ENCODE results near the gene DLX2. TPM values are rescaled to one million over a fixed set of nuclear protein-coding genes. Genes with fewer than 3 reads are reported as not detected.
A peak's percentile ranks its signal among the peaks of the same experiment; 100 is the strongest.

Gene DLX2
- total and polyA plus RNA-seq, 2 of the 13 experiments (the other 11 are each of a cell fraction or from before 2014, with no cell fraction given) = 0.07 to 0.15 TPM

- no peak for TF ChIP-seq ATF3 (CRISPR knock-in tag; IDR thresholded peaks at IDR 0.05)
- no peak for TF ChIP-seq ZNF780A (CRISPR knock-in tag; IDR thresholded peaks at IDR 0.05)
- TF ChIP-seq ZMYM3 (CRISPR knock-in tag; IDR thresholded peaks at IDR 0.05) = peak; percentile 59; the same call in 1 of the 2 replicates
- no peak for TF ChIP-seq ZNF260 (CRISPR knock-in tag; IDR thresholded peaks at IDR 0.05; ENCODE audit: borderline replicate concordance, low read depth)
- peak; percentile 64; the same call in 1 of the 2 replicates for TF ChIP-seq KMT2A (CRISPR knock-in tag; IDR thresholded peaks at IDR 0.05)
- 0 out of 2 replicates have a peak, but pooled peaks have one; percentile 52 for TF ChIP-seq BORCS8-MEF2B (CRISPR knock-in tag; IDR thresholded peaks at IDR 0.05)
- TF ChIP-seq GPBP1L1 (CRISPR knock-in tag; IDR thresholded peaks at IDR 0.05) = no peak
- TF ChIP-seq ZNF777 (CRISPR knock-in tag; IDR thresholded peaks at IDR 0.05) = 0 out of 2 replicates have a peak, but pooled peaks have one; percentile 38
- TF ChIP-seq JUNB (CRISPR knock-in tag; IDR thresholded peaks at IDR 0.05; ENCODE audit: borderline replicate concordance) = no peak
- peak; percentile 77 for TF ChIP-seq KLF6 (CRISPR knock-in tag; IDR thresholded peaks at IDR 0.05)
- TF ChIP-seq ZNF101 (CRISPR knock-in tag; IDR thresholded peaks at IDR 0.05; ENCODE audit: borderline replicate concordance, low read depth) = no peak
- TF ChIP-seq HNRNPLL (IDR thresholded peaks at IDR 0.05; ENCODE audit: low read depth, low read length, poor library complexity, severe bottlenecking) = no peak
- TF ChIP-seq MLXIP (CRISPR knock-in tag; IDR thresholded peaks at IDR 0.05; ENCODE audit: borderline replicate concordance) = no peak
- TF ChIP-seq CREB3 (CRISPR knock-in tag; IDR thresholded peaks at IDR 0.05) = no peak
- TF ChIP-seq NFAT5 (CRISPR knock-in tag; IDR thresholded peaks at IDR 0.05) = no peak
- no peak for TF ChIP-seq TCF7L2 (IDR thresholded peaks at IDR 0.05; ENCODE audit: low read depth, low read length)
- TF ChIP-seq KLF9 (CRISPR knock-in tag; IDR thresholded peaks at IDR 0.05; ENCODE audit: low read depth) = no peak; the same call in 1 of the 2 replicates
Measured at GRCh38 chr2:172052000-172052983, 50.4 kb downstream of the DLX2 start (continued).
